ENCODE data around the gene MBD3L5. TPM values are rescaled to one million over a fixed set of nuclear protein-coding genes. Genes with fewer than 3 reads are reported as not detected.
"Not testable (repeated sequence)": the region's sequence is repeated elsewhere in the genome, so short reads cannot be mapped to it uniquely, and the experiment has no call there.

The MBD3L5 gene
- total and polyA plus RNA-seq, 2 donors (not counting 3 experiments of a cell fraction or from before 2014, with no cell fraction given) = not detected

- CTCF ChIA-PET; H3K9me3 ChIP-seq (replicated peaks; ENCODE audit: control insufficient read depth, insufficient read depth, low read length); BruUV-seq (replicated peaks); H3K9me1 ChIP-seq (replicated peaks; ENCODE audit: control insufficient read depth, extremely low read depth, insufficient read depth, low read length); H3K79me2 ChIP-seq (ENCODE audit: control insufficient read depth, insufficient read depth, low read length); dilution Hi-C loops (cut with MboI; ENCODE audit: extremely low pct_ligation_motif_present, low sequenced_read_pairs); DNase-seq (ENCODE audit: low read depth, low spot score); POLR2A ChIA-PET; H3K36me3 ChIP-seq (ENCODE audit: control insufficient read depth in 2 of 2, extremely low read depth in 1 of 2, insufficient read depth in 2 of 2, low read length in 2 of 2); H2AFZ ChIP-seq (ENCODE audit: low read depth, low read length); H3K9ac ChIP-seq (replicated peaks; ENCODE audit: extremely low read depth, insufficient read depth, low read length); H3K27me3 ChIP-seq (ENCODE audit: control insufficient read depth in 2 of 2, insufficient read depth in 2 of 2, low read length in 2 of 2); FAIRE-seq; H3K4me1 ChIP-seq (ENCODE audit: control insufficient read depth, extremely low read depth, insufficient read depth, low read length); H3K4me3 ChIP-seq (replicated peaks in 1 of 3; ENCODE audit: insufficient read depth in 1 of 3, low read depth in 1 of 3, low read length in 3 of 3); H3K27ac ChIP-seq (ENCODE audit: insufficient read depth, low read depth, low read length); H3K4me2 ChIP-seq (ENCODE audit: insufficient read depth, low read length); intact Hi-C loops (cut with micrococcal nuclease); H4K20me1 ChIP-seq (replicated peaks; ENCODE audit: control insufficient read depth, extremely low read depth, insufficient read depth, low read length): not testable (repeated sequence)
Measured at GRCh38 chr19:7052896-7053295, 22.5 kb downstream of the MBD3L5 start.

DNA sequence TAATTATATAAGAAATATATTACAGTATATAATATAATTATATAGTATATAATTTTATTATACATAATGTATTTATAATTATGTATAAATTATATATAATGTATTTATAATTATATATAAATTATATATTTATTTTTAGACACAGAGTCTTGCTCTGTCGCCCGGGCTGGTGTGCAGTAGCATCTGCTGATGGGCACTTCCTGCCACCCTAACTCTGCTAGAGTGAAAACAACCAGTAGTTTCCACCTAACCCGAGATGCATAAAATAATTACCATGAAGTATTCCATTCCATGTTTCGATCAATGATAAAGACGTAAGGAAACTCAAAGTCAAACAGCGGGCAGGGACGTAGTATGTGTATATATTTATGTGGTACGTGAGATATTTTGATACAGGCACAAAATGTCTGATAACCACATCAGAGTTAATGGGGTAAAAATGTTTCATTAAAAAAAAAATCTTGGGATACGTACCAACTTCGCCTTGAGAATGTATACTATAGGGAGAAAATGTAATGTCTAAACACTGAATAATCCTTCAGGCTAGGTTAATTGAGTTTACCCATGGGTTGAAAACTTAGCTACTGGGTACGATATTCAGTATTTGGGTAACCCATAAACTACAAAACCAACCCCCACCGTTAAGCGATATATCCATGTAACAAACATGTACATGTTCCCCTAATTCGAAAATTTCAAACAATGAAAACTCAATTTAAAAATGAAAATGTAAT lies 24.4 kb downstream of the MBD3L5 start:
- H3K27ac ChIP-seq (ENCODE audit: insufficient read depth, low read depth, low read length); H3K79me2 ChIP-seq (ENCODE audit: control insufficient read depth, insufficient read depth, low read length); H3K36me3 ChIP-seq (ENCODE audit: control insufficient read depth in 2 of 2, extremely low read depth in 1 of 2, insufficient read depth in 2 of 2, low read length in 2 of 2); intact Hi-C loops (cut with micrococcal nuclease); FAIRE-seq; H3K9ac ChIP-seq (replicated peaks; ENCODE audit: extremely low read depth, insufficient read depth, low read length); BruUV-seq (replicated peaks); H3K4me1 ChIP-seq (ENCODE audit: control insufficient read depth, extremely low read depth, insufficient read depth, low read length); H3K4me3 ChIP-seq (replicated peaks in 1 of 3; ENCODE audit: insufficient read depth in 1 of 3, low read depth in 1 of 3, low read length in 3 of 3); dilution Hi-C loops (cut with MboI; ENCODE audit: extremely low pct_ligation_motif_present, low sequenced_read_pairs); H3K4me2 ChIP-seq (ENCODE audit: insufficient read depth, low read length); DNase-seq (ENCODE audit: low read depth, low spot score); CTCF ChIA-PET; POLR2A ChIA-PET; H2AFZ ChIP-seq (ENCODE audit: low read depth, low read length); H3K27me3 ChIP-seq (ENCODE audit: control insufficient read depth in 2 of 2, insufficient read depth in 2 of 2, low read length in 2 of 2); H3K9me1 ChIP-seq (replicated peaks; ENCODE audit: control insufficient read depth, extremely low read depth, insufficient read depth, low read length); H4K20me1 ChIP-seq (replicated peaks; ENCODE audit: control insufficient read depth, extremely low read depth, insufficient read depth, low read length); H3K9me3 ChIP-seq (replicated peaks; ENCODE audit: control insufficient read depth, insufficient read depth, low read length): not testable (repeated sequence)

DNA sequence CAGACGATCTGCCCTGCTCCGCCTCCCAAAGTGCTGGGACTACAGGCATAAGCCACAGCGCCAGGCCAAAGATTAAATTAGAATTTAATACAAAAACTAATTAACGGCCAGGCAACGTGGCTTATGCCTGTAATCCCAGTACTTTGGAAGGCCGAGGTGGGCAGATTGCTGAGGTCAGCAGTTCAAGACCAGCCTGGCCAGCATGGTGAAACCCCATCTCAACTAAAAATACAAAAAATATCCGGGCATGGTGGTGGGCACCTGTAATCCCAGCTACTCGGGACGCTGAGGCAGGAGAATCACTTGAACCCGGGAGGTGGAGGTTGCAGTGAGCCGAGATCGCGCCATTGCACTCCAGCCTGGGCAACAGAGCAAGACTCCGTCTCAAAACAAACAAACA lies 25.3 kb downstream of the MBD3L5 start:
- BruUV-seq (replicated peaks); POLR2A ChIA-PET; H3K79me2 ChIP-seq (ENCODE audit: control insufficient read depth, insufficient read depth, low read length): not testable (repeated sequence)

DNA sequence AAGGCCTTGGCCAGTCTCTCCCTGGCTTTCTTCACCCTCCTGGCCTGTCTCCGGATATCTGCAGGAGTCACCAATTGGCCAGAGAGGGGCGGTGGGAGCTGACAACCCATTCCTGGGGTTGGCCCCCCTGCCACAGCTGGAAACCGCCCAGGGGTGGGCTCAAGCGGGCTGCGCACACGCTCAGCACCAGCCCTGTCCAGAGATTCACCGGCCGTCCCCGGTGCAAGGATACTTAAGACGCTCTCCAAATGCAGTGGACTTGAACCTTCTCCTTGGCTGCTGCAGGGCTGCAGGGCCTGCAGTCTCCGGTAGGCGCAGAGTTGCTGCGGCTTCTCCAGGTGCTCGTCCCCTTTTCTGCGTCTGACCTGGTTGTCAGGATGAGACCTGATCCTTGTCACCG lies 26.0 kb downstream of the MBD3L5 start:
- DNase-seq (ENCODE audit: low read depth, low spot score); H3K9me1 ChIP-seq (replicated peaks; ENCODE audit: control insufficient read depth, extremely low read depth, insufficient read depth, low read length); H3K27ac ChIP-seq (ENCODE audit: insufficient read depth, low read depth, low read length); H3K36me3 ChIP-seq (ENCODE audit: control insufficient read depth in 2 of 2, extremely low read depth in 1 of 2, insufficient read depth in 2 of 2, low read length in 2 of 2); H3K79me2 ChIP-seq (ENCODE audit: control insufficient read depth, insufficient read depth, low read length); H3K9ac ChIP-seq (replicated peaks; ENCODE audit: extremely low read depth, insufficient read depth, low read length); BruUV-seq (replicated peaks); H3K4me1 ChIP-seq (ENCODE audit: control insufficient read depth, extremely low read depth, insufficient read depth, low read length); H3K27me3 ChIP-seq (ENCODE audit: control insufficient read depth in 2 of 2, insufficient read depth in 2 of 2, low read length in 2 of 2); H3K4me2 ChIP-seq (ENCODE audit: insufficient read depth, low read length); H2AFZ ChIP-seq (ENCODE audit: low read depth, low read length); H4K20me1 ChIP-seq (replicated peaks; ENCODE audit: control insufficient read depth, extremely low read depth, insufficient read depth, low read length); H3K9me3 ChIP-seq (replicated peaks; ENCODE audit: control insufficient read depth, insufficient read depth, low read length); FAIRE-seq; CTCF ChIA-PET; intact Hi-C loops (cut with micrococcal nuclease); POLR2A ChIA-PET; dilution Hi-C loops (cut with MboI; ENCODE audit: extremely low pct_ligation_motif_present, low sequenced_read_pairs); H3K4me3 ChIP-seq (replicated peaks in 1 of 3; ENCODE audit: insufficient read depth in 1 of 3, low read depth in 1 of 3, low read length in 3 of 3): not testable (repeated sequence)

More for the DNA sequence above, 25.3 kb downstream of the MBD3L5 start:
- H3K9me1 ChIP-seq (replicated peaks; ENCODE audit: control insufficient read depth, extremely low read depth, insufficient read depth, low read length); H4K20me1 ChIP-seq (replicated peaks; ENCODE audit: control insufficient read depth, extremely low read depth, insufficient read depth, low read length); H2AFZ ChIP-seq (ENCODE audit: low read depth, low read length); H3K4me2 ChIP-seq (ENCODE audit: insufficient read depth, low read length); dilution Hi-C loops (cut with MboI; ENCODE audit: extremely low pct_ligation_motif_present, low sequenced_read_pairs); DNase-seq (ENCODE audit: low read depth, low spot score); H3K9ac ChIP-seq (replicated peaks; ENCODE audit: extremely low read depth, insufficient read depth, low read length); H3K9me3 ChIP-seq (replicated peaks; ENCODE audit: control insufficient read depth, insufficient read depth, low read length); H3K4me1 ChIP-seq (ENCODE audit: control insufficient read depth, extremely low read depth, insufficient read depth, low read length); H3K27me3 ChIP-seq (ENCODE audit: control insufficient read depth in 2 of 2, insufficient read depth in 2 of 2, low read length in 2 of 2); intact Hi-C loops (cut with micrococcal nuclease); FAIRE-seq; CTCF ChIA-PET; H3K36me3 ChIP-seq (ENCODE audit: control insufficient read depth in 2 of 2, extremely low read depth in 1 of 2, insufficient read depth in 2 of 2, low read length in 2 of 2); H3K27ac ChIP-seq (ENCODE audit: insufficient read depth, low read depth, low read length); H3K4me3 ChIP-seq (replicated peaks in 1 of 3; ENCODE audit: insufficient read depth in 1 of 3, low read depth in 1 of 3, low read length in 3 of 3): not testable (repeated sequence)

All from endothelial cell of umbilical vein (primary cell).